GM18499 (cell line): ENCODE results near the gene PRKCB.
"Not testable (repeated sequence)": the region's sequence is repeated elsewhere in the genome, so short reads cannot be mapped to it uniquely, and the experiment has no call there.

Source experiments
- ATAC-seq: cut with Tn5 transposase; IDR thresholded peaks from one replicate; pipeline ENCODE4 v1.9.1; 2021; ENCODE audit warnings: moderate number of reproducible peaks; ENCODE audit not compliant: insufficient read depth, unreplicated experiment

The PRKCB gene

GRCh38 chr16:23931199-23931598 lies 95.4 kb downstream of the PRKCB start:
- ATAC-seq = no peak

GRCh38 chr16:23933650-23934049 lies 97.9 kb downstream of the PRKCB start:
- ATAC-seq = not testable (repeated sequence)

GRCh38 chr16:23934610-23935236 lies 98.9 kb downstream of the PRKCB start:
- no peak for ATAC-seq

- ATAC-seq = no peak
These were observed 104.3 kb downstream of the PRKCB start for GRCh38 chr16:23940111-23940510.

GRCh38 chr16:23941025-23941424 lies 105.2 kb downstream of the PRKCB start:
- ATAC-seq = no peak

- ATAC-seq = no peak
These were observed 106.3 kb downstream of the PRKCB start for GRCh38 chr16:23941963-23942564.

- no peak for ATAC-seq
These were observed 107.8 kb downstream of the PRKCB start for GRCh38 chr16:23943604-23944003.

GRCh38 chr16:23944381-23944780 lies 108.6 kb downstream of the PRKCB start:
- no peak for ATAC-seq

- no peak for ATAC-seq
These were observed 109.5 kb downstream of the PRKCB start for GRCh38 chr16:23945243-23945642.

GRCh38 chr16:23947838-23948237 lies 112.1 kb downstream of the PRKCB start:
- no peak for ATAC-seq

GRCh38 chr16:23948949-23949411 lies 113.2 kb downstream of the PRKCB start:
- ATAC-seq = no peak

GRCh38 chr16:23949630-23950290 lies 114.0 kb downstream of the PRKCB start:
- ATAC-seq = no peak

- no peak for ATAC-seq
These were observed 114.6 kb downstream of the PRKCB start for GRCh38 chr16:23950291-23950894.

- no peak for ATAC-seq
These were observed 115.1 kb downstream of the PRKCB start for GRCh38 chr16:23950898-23951297.

GRCh38 chr16:23952128-23952970 lies 116.6 kb downstream of the PRKCB start:
- no peak for ATAC-seq

GRCh38 chr16:23952971-23953300 lies 117.2 kb downstream of the PRKCB start:
- no peak for ATAC-seq

GRCh38 chr16:23953476-23953875 lies 117.7 kb downstream of the PRKCB start:
- ATAC-seq = no peak

- ATAC-seq = no peak
These were observed 119.3 kb downstream of the PRKCB start for GRCh38 chr16:23955088-23955487.

- no peak for ATAC-seq
These were observed 121.5 kb downstream of the PRKCB start for GRCh38 chr16:23957287-23957686.

GRCh38 chr16:23959072-23959751 lies 123.4 kb downstream of the PRKCB start:
- ATAC-seq = no peak
